GM21515 (cell line): ENCODE results near the gene DHX36.
A peak's percentile ranks its signal among the peaks of the same experiment; 100 is the strongest.

ENCODE experiments used
- ATAC-seq: cut with Tn5 transposase; IDR thresholded peaks from one replicate; pipeline ENCODE4 v1.9.1; 2021; ENCODE audit not compliant: unreplicated experiment

DHX36 gene, protein sequence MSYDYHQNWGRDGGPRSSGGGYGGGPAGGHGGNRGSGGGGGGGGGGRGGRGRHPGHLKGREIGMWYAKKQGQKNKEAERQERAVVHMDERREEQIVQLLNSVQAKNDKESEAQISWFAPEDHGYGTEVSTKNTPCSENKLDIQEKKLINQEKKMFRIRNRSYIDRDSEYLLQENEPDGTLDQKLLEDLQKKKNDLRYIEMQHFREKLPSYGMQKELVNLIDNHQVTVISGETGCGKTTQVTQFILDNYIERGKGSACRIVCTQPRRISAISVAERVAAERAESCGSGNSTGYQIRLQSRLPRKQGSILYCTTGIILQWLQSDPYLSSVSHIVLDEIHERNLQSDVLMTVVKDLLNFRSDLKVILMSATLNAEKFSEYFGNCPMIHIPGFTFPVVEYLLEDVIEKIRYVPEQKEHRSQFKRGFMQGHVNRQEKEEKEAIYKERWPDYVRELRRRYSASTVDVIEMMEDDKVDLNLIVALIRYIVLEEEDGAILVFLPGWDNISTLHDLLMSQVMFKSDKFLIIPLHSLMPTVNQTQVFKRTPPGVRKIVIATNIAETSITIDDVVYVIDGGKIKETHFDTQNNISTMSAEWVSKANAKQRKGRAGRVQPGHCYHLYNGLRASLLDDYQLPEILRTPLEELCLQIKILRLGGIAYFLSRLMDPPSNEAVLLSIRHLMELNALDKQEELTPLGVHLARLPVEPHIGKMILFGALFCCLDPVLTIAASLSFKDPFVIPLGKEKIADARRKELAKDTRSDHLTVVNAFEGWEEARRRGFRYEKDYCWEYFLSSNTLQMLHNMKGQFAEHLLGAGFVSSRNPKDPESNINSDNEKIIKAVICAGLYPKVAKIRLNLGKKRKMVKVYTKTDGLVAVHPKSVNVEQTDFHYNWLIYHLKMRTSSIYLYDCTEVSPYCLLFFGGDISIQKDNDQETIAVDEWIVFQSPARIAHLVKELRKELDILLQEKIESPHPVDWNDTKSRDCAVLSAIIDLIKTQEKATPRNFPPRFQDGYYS

DNA sequence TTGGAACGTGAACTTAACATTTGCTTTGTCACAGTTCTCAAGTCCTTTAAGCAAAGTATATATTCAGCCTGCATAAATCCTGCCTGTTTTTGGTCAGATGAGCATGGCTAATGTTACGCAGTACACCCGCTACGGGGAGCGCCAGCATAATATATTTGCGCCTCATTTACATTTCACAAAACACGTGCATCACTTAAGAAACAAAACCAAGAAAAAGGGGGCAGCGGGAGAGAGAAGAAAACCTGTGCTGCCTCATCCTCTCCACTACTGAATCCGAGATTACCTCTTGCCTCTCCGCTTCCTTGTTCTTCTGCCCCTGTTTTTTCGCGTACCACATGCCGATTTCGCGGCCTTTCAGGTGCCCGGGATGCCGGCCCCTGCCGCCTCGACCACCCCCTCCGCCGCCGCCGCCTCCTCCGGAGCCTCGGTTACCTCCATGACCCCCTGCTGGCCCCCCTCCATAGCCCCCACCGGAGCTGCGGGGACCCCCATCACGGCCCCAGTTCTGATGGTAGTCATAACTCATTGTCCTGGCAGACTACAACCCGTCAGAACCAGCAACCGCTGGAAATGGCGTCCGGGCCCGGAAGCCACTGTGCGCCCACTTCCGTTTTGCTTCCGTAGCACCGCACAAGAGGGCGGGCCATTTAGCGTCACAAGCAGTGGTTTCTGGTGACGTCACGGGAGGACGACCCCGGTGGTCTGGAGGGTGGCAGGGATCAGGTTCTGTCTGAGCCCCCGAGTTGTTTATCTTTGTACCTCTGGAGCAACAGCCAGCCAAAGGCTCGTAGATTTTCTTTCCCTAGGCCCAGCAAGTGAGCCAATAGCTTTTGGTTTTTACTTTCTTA lies at the start of gene DHX36:
TSS of gene DHX36 (minus strand) at position 597 of the 848 bp plus-strand sequence. CDS start at position 526, 71 bp downstream.
- ATAC-seq: peak; percentile 97

- no peak for ATAC-seq
Observed at GRCh38 chr3:154367221-154367620, 42.9 kb upstream of the DHX36 start.

DNA sequence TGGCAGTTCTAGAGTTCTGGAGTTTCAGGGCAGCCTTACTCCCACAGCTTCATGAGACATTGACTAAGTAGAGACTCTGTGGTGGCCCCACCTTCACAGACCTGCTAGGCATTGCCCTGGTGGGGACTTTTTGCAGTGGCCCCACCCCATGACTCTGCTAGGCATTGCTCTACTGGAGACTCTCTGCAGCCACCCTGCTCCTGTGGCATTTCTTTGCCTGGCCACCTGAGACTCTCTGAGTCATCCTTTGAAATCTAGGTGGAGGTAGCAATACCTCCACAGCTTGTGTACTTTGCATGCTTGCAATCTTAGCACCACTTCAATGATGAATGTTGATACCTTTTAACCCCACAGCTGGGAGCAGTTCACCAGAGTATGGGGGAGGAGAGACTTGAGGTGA lies 40.6 kb upstream of the DHX36 start:
- no peak for ATAC-seq

DNA sequence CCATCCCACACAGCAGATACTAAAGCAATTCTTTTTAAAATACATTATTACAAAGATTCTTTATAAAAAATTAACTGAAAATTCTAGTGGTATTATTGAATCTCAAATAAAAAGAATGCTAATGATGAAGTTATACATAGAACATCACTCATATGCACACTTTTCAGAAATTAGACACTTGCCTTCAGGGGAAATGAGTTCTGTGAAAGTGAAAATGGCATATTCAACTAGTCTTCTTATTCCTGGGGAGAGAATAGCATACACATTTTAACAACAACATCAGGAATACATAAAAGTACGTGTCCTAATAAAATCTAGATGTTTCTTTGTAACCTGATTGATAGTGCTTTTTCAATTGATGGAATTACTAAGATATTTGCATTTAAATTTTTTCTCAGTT lies 36.8 kb upstream of the DHX36 start:
- no peak for ATAC-seq

DNA sequence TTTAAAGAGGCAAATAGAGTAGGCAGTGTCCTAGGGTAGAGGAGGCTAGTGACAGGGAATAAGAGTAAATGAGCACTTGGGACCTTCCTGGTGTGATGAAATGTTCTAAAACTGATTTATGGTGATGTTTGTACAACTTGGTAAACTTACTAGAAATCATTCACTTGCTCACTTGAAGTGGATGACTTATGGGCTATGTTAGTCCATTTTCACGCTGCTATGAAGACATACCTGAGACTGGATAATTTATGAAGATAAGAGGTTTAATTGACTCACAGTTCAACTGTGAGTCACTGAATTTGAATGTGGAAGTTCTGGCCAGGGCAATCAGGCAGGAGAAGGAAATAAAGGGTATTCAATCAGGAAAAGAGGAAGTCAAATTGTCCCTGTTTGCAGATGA lies 31.7 kb upstream of the DHX36 start:
- no peak for ATAC-seq

DNA sequence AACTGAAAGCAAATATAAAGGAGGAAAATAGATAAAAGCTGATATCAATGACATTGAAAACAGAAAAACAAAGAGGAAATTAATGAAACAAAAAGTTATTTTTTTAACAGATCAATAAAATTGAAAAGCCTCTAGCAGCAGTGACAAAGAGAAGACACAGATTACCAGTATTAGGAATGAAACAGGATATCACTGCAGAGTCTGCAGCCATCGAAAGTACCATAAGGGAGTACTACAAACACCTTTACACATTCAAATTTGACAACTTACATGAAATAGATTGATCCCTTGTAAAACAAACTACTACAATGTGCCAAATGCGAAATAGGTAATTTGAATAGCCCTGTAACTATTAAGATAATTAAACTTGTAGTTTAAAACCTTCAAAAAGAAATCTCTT lies 24.9 kb upstream of the DHX36 start:
- no peak for ATAC-seq

- ATAC-seq: no peak
Observed at GRCh38 chr3:154345422-154346122, 21.3 kb upstream of the DHX36 start.

GRCh38 chr3:154338570-154338969 lies 14.3 kb upstream of the DHX36 start:
- ATAC-seq: no peak

- no peak for ATAC-seq
Observed at GRCh38 chr3:154338008-154338407, 13.7 kb upstream of the DHX36 start.

- no peak for ATAC-seq
Observed at GRCh38 chr3:154334973-154335420, 10.7 kb upstream of the DHX36 start.

GRCh38 chr3:154327871-154328270 lies 3.6 kb upstream of the DHX36 start:
- no peak for ATAC-seq

DNA sequence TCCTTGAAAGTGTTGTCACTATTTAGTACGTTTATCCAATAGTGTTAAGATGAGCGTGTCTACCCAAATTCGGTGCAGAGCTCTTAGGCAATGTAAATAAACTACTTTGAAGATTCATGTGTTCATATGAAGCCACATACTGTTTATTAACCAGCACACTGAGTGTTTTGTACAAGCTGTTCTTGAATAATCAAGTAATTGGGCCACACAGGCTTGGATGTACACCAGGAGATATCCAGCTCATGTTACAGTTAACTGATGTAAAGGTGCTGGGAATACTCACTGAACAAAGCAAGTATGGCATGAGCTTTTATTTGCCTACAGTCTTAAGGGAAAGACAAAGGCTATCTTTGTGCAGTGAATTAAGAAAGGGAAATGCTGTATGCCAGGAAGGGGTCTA lies 632 bp upstream of the DHX36 start:
- no peak for ATAC-seq

DNA sequence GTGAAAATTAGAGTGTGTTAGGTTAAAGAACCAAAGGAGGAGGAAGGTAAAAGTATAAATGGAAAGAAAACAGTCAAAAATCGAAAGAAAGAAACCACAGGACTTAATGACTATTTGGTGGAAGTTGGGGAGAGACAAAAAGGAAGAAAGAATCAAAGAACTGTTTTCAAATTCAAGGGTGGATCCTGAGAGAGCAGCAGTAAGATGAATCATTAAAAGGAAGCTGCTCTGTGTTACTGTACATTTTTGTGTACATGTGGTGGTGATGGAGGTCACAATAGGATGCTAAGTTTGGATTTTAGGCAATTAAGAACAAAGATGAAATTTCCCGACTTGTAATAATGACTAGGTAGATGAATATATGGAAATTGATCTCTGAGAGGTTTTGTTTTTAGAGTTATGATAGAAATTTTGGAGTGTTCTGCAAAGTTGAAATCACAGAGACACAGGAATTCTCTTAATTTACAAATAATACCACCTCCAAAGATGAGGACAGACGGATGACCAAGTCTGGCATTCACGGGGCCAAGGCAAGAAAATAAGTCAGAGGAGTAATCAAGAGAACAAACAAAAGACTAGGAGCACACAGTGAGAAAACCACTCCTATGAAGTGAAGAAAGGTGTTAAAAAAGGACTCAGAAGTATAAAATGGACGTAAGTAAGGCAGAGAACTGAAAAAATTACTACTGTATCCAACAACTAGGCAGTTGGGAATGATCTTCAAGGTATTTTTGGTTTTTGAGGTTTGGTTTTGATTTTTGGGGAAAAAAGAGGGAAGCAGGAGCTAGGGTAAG lies 7.1 kb downstream of the DHX36 start:
- no peak for ATAC-seq

DNA sequence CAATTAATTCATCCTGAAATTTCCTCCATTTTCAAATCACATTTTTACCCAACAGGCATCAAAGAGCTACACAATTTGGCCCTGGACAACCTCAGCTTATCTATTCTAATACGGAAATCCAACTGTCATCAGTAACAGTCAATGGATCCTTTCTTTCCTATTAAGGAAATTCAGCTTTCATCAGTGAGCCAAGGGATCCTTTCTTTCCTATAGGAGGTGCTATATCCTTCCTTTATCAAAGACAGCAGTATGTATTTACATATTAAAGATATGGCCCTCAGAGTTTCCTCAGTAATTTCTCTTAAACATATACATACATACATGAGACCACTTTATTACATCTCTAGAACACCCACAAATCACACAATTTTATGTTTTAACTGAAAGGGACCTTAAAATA lies 10.1 kb downstream of the DHX36 start:
- ATAC-seq: no peak

DNA sequence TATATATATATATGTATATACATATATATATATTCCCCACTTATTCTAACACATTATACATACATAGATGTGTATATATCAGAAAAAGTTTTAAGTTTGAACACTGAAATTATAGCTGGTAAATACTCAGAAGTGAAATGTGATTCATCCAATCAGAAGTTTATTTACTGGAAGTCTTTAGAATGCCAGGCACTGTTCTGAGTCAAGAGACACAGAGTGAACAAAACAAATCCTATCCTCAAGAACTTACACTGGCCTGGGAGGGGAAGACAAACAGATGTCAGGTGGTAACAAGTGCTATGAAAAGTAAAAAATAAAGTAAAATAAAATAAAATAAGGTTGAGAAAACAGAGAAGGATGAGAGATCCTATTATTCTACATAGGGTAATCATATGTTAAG lies 13.4 kb downstream of the DHX36 start:
- no peak for ATAC-seq

GRCh38 chr3:154307363-154307762 lies 16.9 kb downstream of the DHX36 start:
- ATAC-seq: no peak

GRCh38 chr3:154304936-154305335 lies 19.4 kb downstream of the DHX36 start:
- no peak for ATAC-seq

DNA sequence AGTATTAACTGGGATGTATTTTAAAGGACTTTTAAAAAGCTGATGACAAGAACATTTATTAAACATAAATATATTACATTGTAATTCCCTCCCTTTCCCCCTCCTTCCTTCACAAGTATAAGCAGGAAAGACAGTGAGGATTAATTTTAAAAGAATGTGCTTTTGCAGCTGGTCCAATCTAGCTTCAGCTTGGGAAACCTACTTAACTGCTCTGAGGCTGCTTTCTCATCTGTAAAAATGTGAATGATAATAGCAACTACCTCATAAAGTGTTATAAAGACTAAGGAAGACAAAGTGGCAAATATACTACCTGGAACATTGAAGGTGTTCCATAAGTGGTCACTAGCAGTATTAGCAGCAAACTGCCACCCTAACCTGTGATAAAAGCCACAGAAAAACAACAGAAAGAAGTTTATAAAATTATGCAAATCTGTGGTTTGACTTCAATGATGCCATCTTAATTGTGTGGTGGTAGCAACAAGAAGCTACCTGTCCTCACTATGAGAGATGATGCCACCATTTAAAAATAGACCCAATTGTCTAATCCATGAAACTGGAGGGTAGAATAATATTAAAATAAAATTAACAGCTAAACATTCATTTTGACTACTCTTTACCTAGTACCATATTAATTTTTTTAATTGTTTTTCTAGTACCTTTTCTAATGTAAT lies 20.0 kb downstream of the DHX36 start:
- no peak for ATAC-seq

- ATAC-seq: no peak
Observed at GRCh38 chr3:154301561-154301960, 22.7 kb downstream of the DHX36 start.
